Mesendoderm (in vitro differentiated cells): ENCODE data around the gene NPIPB6.
"Not testable (repeated sequence)": the region's sequence is repeated elsewhere in the genome, so short reads cannot be mapped to it uniquely, and the experiment has no call there.

Source experiments
- DNase-seq: peaks from one replicate; pipeline ENCODE4 v3.0.0; 2013
- H2AK5ac ChIP-seq: 2 replicates; pipeline ENCODE4 v1.6.1; 2013; ENCODE audit warnings: low read length, inconsistent platforms
- H2BK120ac ChIP-seq: 2 replicates; pipeline ENCODE4 v1.6.1; 2013; ENCODE audit warnings: low read depth, mild to moderate bottlenecking, low read length, moderate library complexity, mixed read lengths
- H2BK15ac ChIP-seq: replicated peaks from 2 replicates; pipeline ENCODE4 v1.6.1; 2013; ENCODE audit warnings: low read depth, mild to moderate bottlenecking, moderate library complexity
- H2BK5ac ChIP-seq: 2 replicates; pipeline ENCODE4 v1.6.1; 2013; ENCODE audit warnings: low read length, inconsistent platforms
- H3K18ac ChIP-seq: 2 replicates; pipeline ENCODE4 v1.6.1; 2013; ENCODE audit warnings: mild to moderate bottlenecking, low read length, mixed read lengths
- H3K23ac ChIP-seq: one replicate; pipeline ENCODE4 v1.6.1; 2013; ENCODE audit warnings: low read length
- H3K27ac ChIP-seq: 2 replicates; pipeline ENCODE4 v1.5.1; 2013; ENCODE audit warnings: low read depth, mild to moderate bottlenecking, inconsistent platforms, low read length, moderate library complexity
- H3K27me3 ChIP-seq: 2 replicates; pipeline ENCODE4 v1.6.1; 2013; ENCODE audit warnings: low read length, control low read depth, mild to moderate bottlenecking, inconsistent platforms; ENCODE audit not compliant: insufficient read depth, poor library complexity
- H3K36me3 ChIP-seq: 2 replicates; pipeline ENCODE4 v1.6.1; 2013; ENCODE audit warnings: low read length, inconsistent platforms; ENCODE audit not compliant: control insufficient read depth, insufficient read depth
- H3K4ac ChIP-seq: one replicate; pipeline ENCODE4 v1.6.1; 2013; ENCODE audit warnings: low read depth, mild to moderate bottlenecking, low read length, moderate library complexity
- H3K4me1 ChIP-seq: 2 replicates; pipeline ENCODE4 v1.6.1; 2013; ENCODE audit warnings: low read depth, low read length, inconsistent platforms; ENCODE audit not compliant: control insufficient read depth
- H3K4me2 ChIP-seq: 2 replicates; pipeline ENCODE4 v1.6.1; 2013; ENCODE audit warnings: low read length
- H3K4me3 ChIP-seq: 2 replicates; pipeline ENCODE4 v1.5.1; 2013; ENCODE audit warnings: mild to moderate bottlenecking, low read length
- H3K56ac ChIP-seq: one replicate; pipeline ENCODE4 v1.6.1; 2013; ENCODE audit warnings: low read length
- H3K79me1 ChIP-seq: 2 replicates; pipeline ENCODE4 v1.6.1; 2013; ENCODE audit warnings: low read length, inconsistent platforms
- H3K79me2 ChIP-seq: 2 replicates; pipeline ENCODE4 v1.6.1; 2013; ENCODE audit warnings: mild to moderate bottlenecking, low read length; ENCODE audit not compliant: control insufficient read depth, insufficient read depth
- H3K9ac ChIP-seq: 2 replicates; pipeline ENCODE4 v1.6.1; 2013; ENCODE audit warnings: low read length, inconsistent platforms
- H4K5ac ChIP-seq: one replicate; pipeline ENCODE4 v1.6.1; 2013; ENCODE audit warnings: low read length
- H4K8ac ChIP-seq: one replicate; pipeline ENCODE4 v1.6.1; 2013; ENCODE audit warnings: low read depth, mild to moderate bottlenecking, control low read depth, low read length, moderate library complexity
- WGBS: extraction: QIAGEN DNeasy Blood & Tissue Kit; methylation state at CpG from one replicate; pipeline ENCODE4 v1.1.7; 2013; ENCODE audit warnings: low lambda C conversion rate, missing lambda C conversion rate; ENCODE audit not compliant: insufficient coverage; ENCODE audit errors: extremely low coverage; 5-methylcytosine and 5-hydroxymethylcytosine counted together

Gene NPIPB6

GRCh38 chr16:28377108-28377625 is 13.9 kb upstream of the NPIPB6 start:
- not testable (repeated sequence) for H2AK5ac ChIP-seq, H3K79me1 ChIP-seq, H3K4me1 ChIP-seq, H3K18ac ChIP-seq, H3K79me2 ChIP-seq, H3K9ac ChIP-seq, H3K27ac ChIP-seq, H2BK15ac ChIP-seq, H3K27me3 ChIP-seq, H4K5ac ChIP-seq, H3K56ac ChIP-seq, H3K4ac ChIP-seq, H2BK5ac ChIP-seq, H3K36me3 ChIP-seq, H3K23ac ChIP-seq, H3K4me3 ChIP-seq, H3K4me2 ChIP-seq, H4K8ac ChIP-seq, H2BK120ac ChIP-seq, DNase-seq
- WGBS, result no CpG with 5 or more reads among the region's 38 CpGs

DNA sequence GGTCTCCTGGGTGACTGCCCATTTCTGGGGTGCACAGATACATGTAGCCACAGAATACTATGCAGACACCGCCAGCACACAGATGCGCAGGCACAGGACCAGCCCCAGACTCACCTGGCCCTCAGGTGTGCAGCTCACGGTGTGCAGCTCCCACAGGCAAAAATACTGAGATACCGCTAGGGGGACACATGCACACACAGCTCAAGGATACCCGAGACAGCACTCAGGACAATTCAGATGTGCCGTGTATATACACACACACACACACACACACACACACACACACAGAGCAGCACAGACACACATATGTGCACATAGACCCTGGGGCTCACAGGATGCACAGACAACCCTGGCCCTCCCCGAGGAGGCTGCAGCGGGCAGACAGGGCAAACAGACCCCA is 11.8 kb upstream of the NPIPB6 start:
- not testable (repeated sequence) for H3K4me2 ChIP-seq, H3K56ac ChIP-seq, H3K23ac ChIP-seq, H3K79me2 ChIP-seq, H2BK120ac ChIP-seq, H2BK15ac ChIP-seq, H3K27me3 ChIP-seq, H3K4ac ChIP-seq, H2AK5ac ChIP-seq, H3K4me3 ChIP-seq, H3K27ac ChIP-seq, H3K4me1 ChIP-seq, H4K5ac ChIP-seq, H3K79me1 ChIP-seq, H3K9ac ChIP-seq, H3K18ac ChIP-seq, DNase-seq, H2BK5ac ChIP-seq, H3K36me3 ChIP-seq, H4K8ac ChIP-seq
- no CpG with 5 or more reads among the region's 8 CpGs for WGBS

GRCh38 chr16:28374281-28374680 is 11.0 kb upstream of the NPIPB6 start:
- H4K8ac ChIP-seq, H3K4me1 ChIP-seq, DNase-seq, H3K79me1 ChIP-seq, H2BK5ac ChIP-seq, H3K23ac ChIP-seq, H3K27me3 ChIP-seq, H3K4me3 ChIP-seq, H3K9ac ChIP-seq, H3K4me2 ChIP-seq, H4K5ac ChIP-seq, H2AK5ac ChIP-seq, H3K18ac ChIP-seq, H3K27ac ChIP-seq, H3K56ac ChIP-seq, H3K36me3 ChIP-seq, H2BK120ac ChIP-seq, H2BK15ac ChIP-seq, H3K4ac ChIP-seq, H3K79me2 ChIP-seq: not testable (repeated sequence)
- no CpG with 5 or more reads among the region's 25 CpGs for WGBS

DNA sequence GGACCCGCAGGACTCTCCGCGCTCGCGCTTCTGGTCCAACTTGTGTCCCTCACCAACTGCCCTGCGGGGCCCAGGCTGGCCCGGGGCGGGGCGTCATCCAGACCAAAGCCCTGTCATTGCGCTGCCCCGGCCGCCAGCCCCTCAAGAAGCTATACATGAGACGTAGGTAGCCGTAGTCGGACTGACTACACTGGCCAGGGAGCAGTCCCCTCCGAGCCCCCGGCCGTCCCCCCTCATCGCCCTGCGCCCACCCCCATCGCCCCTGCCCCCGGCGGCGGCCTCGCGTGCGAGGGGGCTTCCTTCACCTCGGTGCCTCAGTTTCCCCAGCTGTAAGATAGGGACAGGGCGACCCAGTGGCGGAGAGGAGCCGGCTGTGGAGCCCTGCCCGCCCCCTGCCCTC is 4.6 kb upstream of the NPIPB6 start:
- not testable (repeated sequence) for H3K4me3 ChIP-seq, H3K56ac ChIP-seq, H2BK120ac ChIP-seq, H3K79me2 ChIP-seq, H3K4me1 ChIP-seq, H4K5ac ChIP-seq, H4K8ac ChIP-seq, H3K4ac ChIP-seq, H3K4me2 ChIP-seq, H3K18ac ChIP-seq, H3K27me3 ChIP-seq, H3K27ac ChIP-seq, DNase-seq, H3K36me3 ChIP-seq, H2AK5ac ChIP-seq, H3K23ac ChIP-seq, H3K9ac ChIP-seq, H3K79me1 ChIP-seq, H2BK5ac ChIP-seq, H2BK15ac ChIP-seq
- no CpG with 5 or more reads among the region's 32 CpGs for WGBS

GRCh38 chr16:28364268-28365173 is 1.2 kb upstream of the NPIPB6 start:
- not testable (repeated sequence) for DNase-seq, H2BK120ac ChIP-seq, H3K56ac ChIP-seq, H3K23ac ChIP-seq, H4K5ac ChIP-seq, H3K36me3 ChIP-seq, H3K27ac ChIP-seq, H3K79me1 ChIP-seq, H3K79me2 ChIP-seq, H2AK5ac ChIP-seq, H3K4ac ChIP-seq, H3K4me2 ChIP-seq, H3K27me3 ChIP-seq, H3K9ac ChIP-seq, H2BK5ac ChIP-seq, H3K18ac ChIP-seq, H3K4me1 ChIP-seq, H3K4me3 ChIP-seq, H2BK15ac ChIP-seq, H4K8ac ChIP-seq
- WGBS, result no CpG with 5 or more reads among the region's 75 CpGs
